Adipocyte (in vitro differentiated cells): ENCODE results near the gene P2RX6.

Experiments used
- DNase-seq: peaks from one replicate; pipeline ENCODE4 v3.0.0-alpha.2; 2015; ENCODE audit warnings: low read depth
- H3K27me3 ChIP-seq: replicated peaks from 2 replicates; pipeline ENCODE4 v1.7.0; 2013; ENCODE audit warnings: mild to moderate bottlenecking, low read length, moderate library complexity; ENCODE audit not compliant: control insufficient read depth, insufficient read depth
- H3K36me3 ChIP-seq: 2 replicates; pipeline ENCODE4 v1.7.0; 2013; ENCODE audit warnings: low read length, mild to moderate bottlenecking, moderate library complexity; ENCODE audit not compliant: control insufficient read depth, insufficient read depth, severe bottlenecking
- H3K4me1 ChIP-seq: 2 replicates; pipeline ENCODE4 v1.7.0; 2013; ENCODE audit warnings: mild to moderate bottlenecking, low read length, moderate library complexity; ENCODE audit not compliant: control insufficient read depth, insufficient read depth
- H3K4me3 ChIP-seq: 2 replicates; pipeline ENCODE4 v1.7.0; 2013; ENCODE audit warnings: mild to moderate bottlenecking, low read length, moderate library complexity
- H3K9ac ChIP-seq: 2 replicates; pipeline ENCODE4 v1.7.0; 2013; ENCODE audit warnings: mild to moderate bottlenecking, low read length, moderate library complexity
- H3K9me3 ChIP-seq: 2 replicates; pipeline ENCODE4 v1.7.0; 2013; ENCODE audit warnings: mild to moderate bottlenecking, low read length, moderate library complexity; ENCODE audit not compliant: control insufficient read depth

The P2RX6 gene

DNA sequence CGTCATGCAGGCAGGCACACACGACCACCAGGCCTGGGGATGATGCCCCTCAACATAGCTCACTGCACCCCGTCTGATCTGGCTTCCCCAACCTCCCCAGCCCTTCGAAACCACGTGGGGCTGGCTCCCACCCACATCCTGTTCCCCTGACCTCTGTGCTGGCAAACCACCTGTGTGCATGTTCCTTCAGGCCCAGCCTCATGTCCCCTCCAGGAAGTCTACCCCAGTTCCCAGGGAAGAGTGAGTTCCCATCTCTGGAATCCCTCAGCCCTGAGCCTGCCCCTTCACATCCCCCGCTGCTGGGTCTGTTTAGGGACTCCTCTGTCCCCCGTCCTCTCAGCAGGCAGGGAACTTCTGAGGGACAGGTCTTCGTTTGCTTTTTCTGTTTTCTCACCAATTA is 10.3 kb downstream of the P2RX6 start:
- Histone ChIP-seq H3K9me3 (no peaks in the 10 kb centered on the region), H3K36me3 (no peaks in the 10 kb centered on the region), H3K4me1 (no peaks in the 10 kb centered on the region), H3K4me3 (no peak overlapping the region), H3K9ac (no peak overlapping the region), H3K27me3 (peaks cover 40% of the 10 kb centered on the region)
- no peak for DNase-seq

DNA sequence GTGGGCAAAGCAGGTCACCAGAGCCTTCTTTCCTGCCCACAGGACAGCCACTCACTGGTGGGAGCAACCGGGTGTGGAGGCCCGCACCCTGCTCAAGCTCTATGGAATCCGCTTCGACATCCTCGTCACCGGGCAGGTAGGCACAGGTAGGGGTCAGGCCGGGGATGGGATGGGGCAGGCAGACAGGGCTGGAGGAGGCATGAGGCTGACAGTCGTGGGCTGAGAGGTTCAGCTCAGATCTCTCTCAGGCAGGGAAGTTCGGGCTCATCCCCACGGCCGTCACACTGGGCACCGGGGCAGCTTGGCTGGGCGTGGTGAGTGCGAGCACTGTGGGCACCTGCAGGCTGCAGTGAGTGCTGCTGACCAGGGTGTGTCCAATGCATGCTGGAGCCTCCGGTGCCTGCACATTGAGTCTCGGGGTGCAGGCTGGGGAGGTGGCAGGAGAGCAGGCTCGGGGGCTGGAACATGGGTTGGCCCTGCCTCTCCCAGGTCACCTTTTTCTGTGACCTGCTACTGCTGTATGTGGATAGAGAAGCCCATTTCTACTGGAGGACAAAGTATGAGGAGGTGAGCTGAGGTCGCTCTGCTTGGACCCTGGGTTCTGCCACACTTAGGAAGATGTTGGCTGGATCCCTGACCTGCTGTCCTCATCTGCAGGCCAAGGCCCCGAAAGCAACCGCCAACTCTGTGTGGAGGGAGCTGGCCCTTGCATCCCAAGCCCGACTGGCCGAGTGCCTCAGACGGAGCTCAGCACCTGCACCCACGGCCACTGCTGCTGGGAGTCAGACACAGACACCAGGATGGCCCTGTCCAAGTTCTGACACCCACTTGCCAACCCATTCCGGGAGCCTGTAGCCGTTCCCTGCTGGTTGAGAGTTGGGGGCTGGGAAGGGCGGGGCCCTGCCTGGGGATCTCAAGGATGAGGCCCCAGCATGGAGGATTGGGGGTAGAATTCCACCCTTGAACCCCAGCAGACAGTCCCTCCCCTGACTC is 11.1 kb downstream of the P2RX6 start:
- Histone ChIP-seq H3K27me3 (peaks cover 47% of the 10 kb centered on the region), H3K9me3 (no peaks in the 10 kb centered on the region), H3K9ac (no peak overlapping the region), H3K4me3 (no peak overlapping the region), H3K4me1 (no peaks in the 10 kb centered on the region), H3K36me3 (no peaks in the 10 kb centered on the region)
- no peak for DNase-seq

DNA sequence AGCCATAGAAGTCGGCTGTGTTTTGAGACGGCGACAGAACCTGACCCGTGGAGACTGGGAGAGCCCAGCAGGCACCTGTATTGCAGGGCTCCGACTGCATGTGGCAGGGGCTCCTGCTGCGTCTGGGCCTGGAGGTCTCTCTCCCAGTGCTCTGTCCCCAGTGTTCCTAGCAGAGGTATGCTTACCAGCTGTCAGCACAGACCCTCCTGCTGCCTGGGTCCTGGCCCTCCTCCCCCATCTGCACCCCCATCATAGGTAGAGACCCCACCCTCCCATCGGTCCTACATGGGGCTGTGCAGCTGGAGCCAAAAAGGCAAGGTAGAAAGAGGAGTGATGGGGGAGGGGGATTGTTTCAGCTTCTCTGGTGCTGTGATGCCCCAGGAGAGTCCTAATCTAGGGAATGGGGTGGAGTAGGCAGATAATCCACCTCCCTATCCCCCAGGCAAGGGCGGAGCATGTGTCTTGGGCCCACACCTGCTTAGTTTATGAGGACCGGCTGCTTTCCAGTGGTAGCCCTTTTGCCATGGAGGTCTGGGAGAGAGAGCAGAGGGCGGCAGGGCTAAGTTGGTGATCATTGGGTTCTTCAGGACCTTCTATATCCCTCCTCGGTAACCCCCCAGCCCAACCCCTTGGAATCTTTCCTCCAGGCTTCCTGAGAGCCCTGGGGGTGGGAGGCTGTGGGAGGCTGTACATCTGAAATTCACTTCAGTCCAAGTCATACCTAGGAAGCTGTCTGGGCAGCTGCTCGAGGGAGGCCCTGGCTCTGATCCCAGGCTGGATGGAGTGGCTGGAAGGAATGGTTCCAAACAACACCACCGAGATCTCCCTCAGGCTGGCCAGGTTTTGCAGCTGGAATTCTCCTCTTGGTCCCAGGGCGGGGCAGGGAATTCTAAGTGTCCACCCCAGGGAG is 12.1 kb downstream of the P2RX6 start:
- no peaks in the 10 kb centered on the region for H3K9me3 ChIP-seq
- H3K9ac ChIP-seq: no peak overlapping the region
- DNase-seq: peak; percentile 66
- no peak overlapping the region for H3K4me3 ChIP-seq
- peaks cover 2% of the 10 kb centered on the region for H3K4me1 ChIP-seq
- H3K36me3 ChIP-seq: no peaks in the 10 kb centered on the region
- H3K27me3 ChIP-seq: peaks cover 51% of the 10 kb centered on the region

- H3K36me3 ChIP-seq: no peaks in the 10 kb centered on the region
- H3K9me3 ChIP-seq: no peaks in the 10 kb centered on the region
- no peak for DNase-seq
- no peak overlapping the region for H3K4me3 ChIP-seq
- peaks cover 47% of the 10 kb centered on the region for H3K27me3 ChIP-seq
- peaks cover 15% of the 10 kb centered on the region for H3K4me1 ChIP-seq
- H3K9ac ChIP-seq: no peak overlapping the region
These were observed 13.6 kb downstream of the P2RX6 start for GRCh38 chr22:21028277-21029251.

- DNase-seq: no peak
- Histone ChIP-seq H3K9ac (no peak overlapping the region), H3K36me3 (no peaks in the 10 kb centered on the region), H3K4me1 (peaks cover 20% of the 10 kb centered on the region), H3K9me3 (no peaks in the 10 kb centered on the region), H3K4me3 (no peak overlapping the region), H3K27me3 (peaks cover 47% of the 10 kb centered on the region)
These were observed 14.6 kb downstream of the P2RX6 start for GRCh38 chr22:21029486-21030025.

DNA sequence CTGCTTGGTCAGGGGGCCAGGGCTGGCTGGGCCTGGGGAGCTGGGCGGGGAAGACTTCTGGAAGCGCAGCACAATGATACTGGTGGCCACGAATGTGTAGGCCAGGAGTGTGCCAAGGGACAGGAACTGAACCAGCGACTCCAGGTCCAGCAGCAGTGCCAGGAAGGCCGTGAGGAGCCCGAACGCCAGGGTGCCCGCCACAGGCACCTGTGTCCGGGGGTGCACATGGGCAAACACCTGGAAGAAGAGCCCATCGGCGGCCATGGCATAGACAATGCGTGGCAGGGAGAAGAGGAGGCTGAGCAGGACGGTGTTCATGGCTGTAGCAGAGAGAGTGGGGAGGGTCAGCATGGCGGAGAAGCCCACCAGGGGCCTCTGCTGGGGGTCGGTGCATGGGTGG is 15.1 kb downstream of the P2RX6 start:
- Histone ChIP-seq H3K27me3 (peaks cover 47% of the 10 kb centered on the region), H3K36me3 (no peaks in the 10 kb centered on the region), H3K9ac (no peak overlapping the region), H3K4me1 (peaks cover 23% of the 10 kb centered on the region), H3K9me3 (no peaks in the 10 kb centered on the region), H3K4me3 (no peak overlapping the region)
- no peak for DNase-seq

- no peak for DNase-seq
- Histone ChIP-seq H3K4me1 (peaks cover 29% of the 10 kb centered on the region), H3K4me3 (no peak overlapping the region), H3K9me3 (no peaks in the 10 kb centered on the region), H3K27me3 (peaks cover 43% of the 10 kb centered on the region), H3K9ac (no peak overlapping the region), H3K36me3 (no peaks in the 10 kb centered on the region)
These were observed 15.9 kb downstream of the P2RX6 start for GRCh38 chr22:21030621-21031544.

- DNase-seq: no peak
These were observed 16.6 kb downstream of the P2RX6 start for GRCh38 chr22:21031545-21032036.

GRCh38 chr22:21032037-21032867 is 17.3 kb downstream of the P2RX6 start, which contains the start of gene SLC7A4:
SLC7A4 (minus strand) TSS chr22:21032561; CDS start chr22:21031812, 749 bp downstream.
- DNase-seq: no peak
- Histone ChIP-seq H3K27me3 (peaks cover 37% of the 10 kb centered on the region), H3K9ac (no peak within 1 kb of the TSS), H3K4me3 (peak within 1 kb of the TSS; percentile 26), H3K4me1 (peaks cover 30% of the 10 kb centered on the region), H3K36me3 (no peaks in the 10 kb centered on the region), H3K9me3 (no peaks in the 10 kb centered on the region)

More at GRCh38 chr22:21031545-21032036, 16.6 kb downstream of the P2RX6 start:
- Histone ChIP-seq H3K9ac (no peak overlapping the region), H3K4me1 (peaks cover 29% of the 10 kb centered on the region), H3K4me3 (no peak overlapping the region), H3K9me3 (no peaks in the 10 kb centered on the region), H3K36me3 (no peaks in the 10 kb centered on the region), H3K27me3 (peaks cover 38% of the 10 kb centered on the region)
